GM19397 (cell line): ENCODE results near the gene GRK3.
"Not testable (repeated sequence)": the region's sequence is repeated elsewhere in the genome, so short reads cannot be mapped to it uniquely, and the experiment has no call there.

Experiments used
- ATAC-seq: cut with Tn5 transposase; IDR thresholded peaks from one replicate; pipeline ENCODE4 v1.9.1; 2021; ENCODE audit warnings: mild to moderate bottlenecking, moderate library complexity; ENCODE audit not compliant: unreplicated experiment

GRK3 gene

DNA sequence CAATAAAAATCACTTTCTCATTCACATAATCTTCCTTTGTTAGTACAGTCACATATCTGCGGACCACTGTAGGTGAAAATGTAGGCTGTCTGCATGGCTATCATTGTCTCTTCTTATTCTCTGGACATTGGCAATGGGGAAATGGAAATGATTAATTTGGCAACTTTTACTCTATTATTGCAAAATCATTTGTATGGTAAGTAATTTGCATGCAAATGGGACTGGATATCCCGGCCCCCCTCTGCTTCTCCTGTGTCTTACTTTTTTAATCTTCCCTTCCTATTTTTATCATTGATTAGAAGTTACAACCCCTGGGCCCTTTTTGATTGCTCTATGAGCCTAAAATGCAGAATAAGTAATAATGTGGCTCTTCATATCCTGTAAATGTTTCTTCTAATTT, 6.0 kb downstream of the GRK3 start:
- ATAC-seq = no peak

DNA sequence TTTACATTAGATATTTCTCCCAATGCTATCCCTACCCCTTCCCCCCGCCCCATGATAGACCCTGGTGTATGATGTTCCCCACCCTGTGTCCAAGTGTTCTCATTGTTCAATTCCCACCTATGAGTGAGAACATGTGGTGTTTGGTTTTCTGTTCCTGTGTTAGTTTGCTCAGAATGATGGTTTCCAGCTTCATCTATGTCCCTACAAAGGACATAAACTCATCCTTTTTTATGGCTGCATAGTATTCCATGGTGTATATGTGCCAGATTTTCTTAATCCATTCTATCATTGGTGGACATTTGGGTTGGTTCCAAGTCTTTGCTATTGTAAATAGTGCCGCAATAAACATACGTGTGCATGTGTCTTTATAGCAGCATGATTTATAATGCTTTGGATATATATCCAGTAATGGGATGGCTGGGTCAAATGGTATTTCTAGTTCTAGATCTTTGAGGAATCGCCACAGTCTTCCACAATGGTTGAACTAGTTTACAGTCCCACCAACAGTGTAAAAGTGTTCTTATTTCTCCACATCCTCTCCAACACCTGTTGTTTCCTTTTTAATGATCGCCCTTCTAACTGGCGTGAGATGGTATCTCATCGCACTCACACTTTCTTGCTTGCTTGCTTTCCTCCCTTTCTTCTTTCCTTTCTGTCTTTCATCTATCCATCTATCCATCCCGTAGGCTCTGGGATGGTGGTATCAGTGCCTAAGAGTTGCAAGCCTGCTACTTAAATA, 7.7 kb downstream of the GRK3 start:
- not testable (repeated sequence) for ATAC-seq

DNA sequence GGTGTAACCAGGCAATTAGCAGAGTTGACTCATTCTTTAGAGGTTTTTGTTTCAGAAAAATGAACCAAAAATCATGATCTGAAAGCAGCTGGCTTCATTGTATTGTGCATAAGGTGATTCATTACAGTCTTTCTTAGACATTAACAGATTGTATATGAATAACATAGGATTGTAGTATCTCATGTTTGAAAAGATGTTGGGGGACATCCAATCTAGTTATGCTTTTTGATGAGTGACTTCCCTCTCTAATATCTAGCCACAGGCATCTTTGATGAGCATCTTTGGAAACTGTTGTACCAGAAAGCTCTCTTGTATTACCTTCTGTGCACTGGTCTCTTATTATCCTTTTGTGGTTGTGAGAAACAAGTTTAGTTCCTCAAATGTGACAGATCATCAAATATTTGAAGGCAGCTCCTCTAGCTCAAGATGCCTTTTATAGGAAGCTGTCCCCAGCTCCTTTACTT, 8.3 kb downstream of the GRK3 start:
- ATAC-seq = no peak

DNA sequence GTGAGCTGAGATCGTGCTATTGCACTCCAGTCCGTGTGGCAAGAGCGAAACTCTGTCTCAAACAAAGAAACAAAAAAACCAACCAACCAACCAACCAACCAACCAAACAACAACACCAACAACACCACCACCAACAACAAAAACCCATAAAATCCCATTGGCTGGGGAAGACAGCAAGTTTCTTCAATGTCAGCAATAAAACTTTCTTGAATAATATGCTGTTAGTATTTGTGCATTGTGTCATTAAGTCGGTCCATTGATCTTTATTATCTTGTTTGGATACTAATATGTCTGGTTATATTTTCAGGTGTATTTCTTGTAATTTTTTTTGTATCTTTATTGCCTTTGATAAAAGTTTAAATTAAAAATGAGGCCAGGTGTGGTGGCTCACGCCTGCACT, 9.4 kb downstream of the GRK3 start:
- no peak for ATAC-seq

DNA sequence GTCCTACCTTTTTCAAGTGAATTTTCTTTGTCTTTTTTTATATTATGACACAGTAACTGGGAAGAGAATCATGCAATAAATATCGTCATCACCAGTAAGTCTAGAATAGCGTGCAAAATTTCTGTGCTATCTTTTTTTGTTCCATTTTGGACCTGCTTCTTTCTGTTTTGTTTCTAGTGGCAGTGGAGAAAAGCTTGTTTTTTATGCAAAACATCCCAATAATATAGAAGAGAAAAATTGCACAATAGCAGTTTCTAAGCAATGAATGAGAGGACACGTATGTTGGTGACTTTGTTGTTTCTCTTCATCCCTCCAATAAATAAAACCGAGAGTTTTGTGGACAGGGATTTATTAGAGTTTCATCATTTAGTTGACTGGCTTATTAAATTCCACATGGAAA, 10.3 kb downstream of the GRK3 start:
- ATAC-seq = no peak

DNA sequence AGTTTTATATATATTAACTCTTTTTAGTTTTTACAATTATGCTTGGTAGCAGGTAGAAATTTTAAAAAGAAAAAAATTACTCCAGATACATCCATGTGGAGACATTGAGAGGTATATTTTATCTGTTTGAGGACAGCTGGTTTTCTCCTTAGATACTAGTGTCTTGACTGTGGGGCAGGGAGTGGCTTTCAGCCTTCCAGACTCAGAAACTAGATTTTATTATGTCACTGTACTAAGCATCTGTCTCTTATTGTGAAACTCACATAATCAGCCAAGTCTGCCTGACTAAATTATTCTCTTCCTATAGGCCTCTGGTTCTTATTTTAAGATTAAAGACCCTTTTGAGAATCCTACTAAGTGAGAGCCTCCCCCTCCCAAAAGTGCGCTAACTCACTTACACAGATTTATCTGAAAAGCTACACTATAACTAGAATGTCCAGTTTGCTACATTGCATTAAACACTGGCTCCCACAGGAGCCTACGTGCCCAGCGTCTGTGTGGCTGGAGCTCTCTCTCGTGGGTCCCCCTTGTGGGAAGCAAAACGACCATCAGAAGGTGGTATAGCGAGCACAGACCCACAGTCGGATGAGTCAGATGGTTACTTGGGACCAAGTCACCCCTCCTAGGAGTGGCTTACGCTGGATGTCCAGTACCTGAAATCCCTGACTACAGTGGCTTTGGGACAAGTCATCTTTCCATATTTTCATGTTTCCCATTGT, 11.4 kb downstream of the GRK3 start:
- not testable (repeated sequence) for ATAC-seq

DNA sequence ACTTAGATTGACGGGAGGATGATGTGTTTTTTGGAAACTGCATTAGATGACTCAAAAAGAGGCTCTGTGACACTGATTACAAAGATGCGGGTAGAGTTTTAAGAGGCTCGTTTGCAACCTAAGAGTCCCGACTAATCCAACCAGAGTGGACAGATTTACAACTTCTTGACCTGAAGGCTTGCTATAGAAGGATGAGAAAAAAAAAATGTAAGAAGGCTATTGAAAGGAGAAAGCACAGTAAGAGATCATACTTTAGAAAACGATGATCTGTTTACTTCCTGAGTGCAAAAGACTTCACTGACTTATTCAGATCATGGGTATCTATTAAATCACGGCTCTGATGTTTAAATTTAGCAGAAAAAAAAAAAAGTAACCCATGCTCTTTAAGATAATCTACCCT, 17.0 kb downstream of the GRK3 start:
- not testable (repeated sequence) for ATAC-seq

DNA sequence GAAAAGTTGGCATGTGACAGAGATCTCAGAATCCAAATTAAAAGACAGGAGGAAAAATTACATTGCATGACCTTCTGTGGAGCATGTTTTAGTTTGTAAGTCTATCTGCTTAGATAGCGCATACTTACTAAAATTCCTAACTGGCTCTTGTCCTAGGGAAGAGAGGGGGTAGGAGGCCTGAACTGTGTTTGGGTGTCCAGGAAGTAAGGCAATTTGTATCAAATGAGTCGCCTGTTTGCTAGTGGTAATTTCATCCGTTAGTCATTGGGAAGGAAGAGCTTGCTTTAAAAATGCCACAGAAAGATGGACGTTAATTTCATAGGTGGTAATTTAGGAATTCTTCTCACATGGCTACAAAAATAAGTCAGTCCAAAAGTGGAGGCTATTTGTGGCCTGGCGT, 18.5 kb downstream of the GRK3 start:
- ATAC-seq = no peak

DNA sequence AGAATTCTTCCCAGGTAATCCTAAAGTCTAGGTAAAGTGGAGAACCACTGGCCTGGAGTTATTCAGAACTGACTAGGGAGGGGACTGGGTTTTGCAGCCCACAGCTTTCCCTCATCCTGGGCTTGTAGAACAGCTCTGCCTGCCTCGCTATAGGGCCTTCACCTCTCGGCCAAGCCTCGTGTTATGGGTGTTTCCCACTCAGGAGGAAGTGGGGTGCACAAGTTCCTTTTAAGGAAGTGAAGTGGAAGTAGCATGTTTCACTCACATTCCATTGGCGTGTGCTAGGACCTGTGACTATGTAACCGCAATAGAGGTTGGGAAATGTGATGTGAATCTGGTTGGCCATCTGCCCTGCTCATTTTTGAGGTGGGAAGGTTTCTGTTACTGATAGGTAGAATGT, 20.5 kb downstream of the GRK3 start:
- not testable (repeated sequence) for ATAC-seq

DNA sequence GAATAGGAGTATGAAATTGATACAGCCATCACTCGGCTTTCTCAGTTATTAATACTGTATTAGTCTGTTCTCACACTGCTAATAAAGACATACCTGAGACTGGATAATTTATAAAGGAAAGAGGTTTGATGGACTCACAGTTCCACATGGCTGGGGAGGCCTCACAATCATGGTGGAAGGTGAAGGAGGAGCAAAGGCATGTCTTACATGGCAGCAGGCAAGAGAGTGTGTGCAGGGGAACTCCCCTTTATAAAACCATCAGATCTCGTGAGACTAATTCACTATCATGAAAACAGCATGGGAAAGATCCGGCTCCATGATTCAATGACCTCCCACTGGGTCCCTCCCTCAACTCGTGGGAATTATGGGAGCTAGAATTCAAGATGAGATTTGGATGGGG, 25.2 kb downstream of the GRK3 start:
- ATAC-seq = not testable (repeated sequence)

DNA sequence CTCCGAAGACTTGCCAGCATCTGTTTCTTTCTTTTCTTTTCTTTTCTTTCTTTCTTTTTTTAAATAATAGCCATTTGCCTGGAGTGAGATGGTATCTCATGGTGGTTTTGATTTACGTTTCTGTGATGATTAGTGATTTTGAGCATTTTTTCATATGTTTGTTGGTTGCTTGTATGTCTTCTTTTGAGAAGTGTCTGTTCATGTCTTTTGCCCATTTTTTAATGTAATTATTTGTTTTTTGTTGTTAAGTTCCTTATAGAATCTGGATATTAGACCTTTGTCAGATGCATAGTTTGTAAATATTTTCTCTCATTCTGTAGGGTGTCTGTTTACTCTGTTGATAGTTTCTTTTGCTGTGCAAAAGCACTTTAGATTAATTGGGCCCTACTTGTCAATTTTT, 28.8 kb downstream of the GRK3 start:
- ATAC-seq = not testable (repeated sequence)

DNA sequence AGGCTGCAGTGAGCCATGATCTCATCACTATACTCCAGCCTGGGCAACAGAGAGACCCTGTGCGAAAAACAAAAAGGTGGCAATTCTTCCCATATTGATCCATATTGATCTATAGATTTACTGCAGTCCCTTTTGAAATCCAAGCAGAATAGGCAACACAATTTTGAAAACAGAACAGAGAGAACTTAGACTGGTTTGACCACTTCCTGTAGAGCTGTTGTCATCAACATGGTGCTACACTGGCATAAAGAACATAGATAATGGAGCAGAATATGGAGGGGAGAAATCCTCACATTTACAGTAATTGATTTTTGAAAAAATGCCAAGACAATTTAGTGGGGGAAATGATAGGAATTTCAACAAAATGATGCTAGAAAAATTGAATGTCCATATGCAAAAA, 34.1 kb downstream of the GRK3 start:
- no peak for ATAC-seq

DNA sequence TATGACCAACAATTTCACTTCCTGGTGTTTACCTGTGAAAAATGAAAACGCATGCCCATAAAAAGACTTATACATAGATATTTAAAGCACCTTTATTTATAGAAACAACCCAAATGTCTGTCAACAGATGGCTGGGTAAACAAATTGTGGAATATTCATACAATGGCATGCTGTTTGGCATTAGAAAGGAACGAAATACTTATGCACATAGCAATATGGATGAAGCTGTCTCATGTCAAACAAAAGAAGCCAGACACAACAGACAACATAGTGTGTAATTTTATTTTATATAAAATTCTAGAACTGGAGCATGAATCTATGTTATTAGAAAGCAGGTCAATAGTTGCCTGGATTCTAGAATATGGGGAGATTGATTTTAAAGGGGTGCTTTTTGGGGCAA, 38.0 kb downstream of the GRK3 start:
- no peak for ATAC-seq

DNA sequence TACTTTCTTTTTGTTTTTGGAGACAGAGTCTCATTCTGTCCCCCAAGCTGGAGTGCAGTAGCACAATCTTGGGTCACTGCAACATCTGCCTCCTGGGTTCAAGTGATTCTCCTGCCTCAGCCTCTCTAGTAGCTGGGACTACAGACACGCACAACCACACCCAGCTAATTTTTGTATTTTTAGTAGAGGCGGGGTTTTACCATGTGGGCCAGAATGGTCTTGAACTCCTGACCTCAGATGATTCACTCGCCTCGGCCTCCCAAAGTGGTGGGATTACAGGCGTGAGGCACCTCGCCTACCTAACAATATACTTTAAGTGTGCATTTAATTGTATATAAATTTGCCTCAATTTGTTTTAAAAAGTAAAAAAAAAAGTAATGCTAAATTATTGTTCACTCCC, 38.4 kb downstream of the GRK3 start:
- ATAC-seq = no peak

DNA sequence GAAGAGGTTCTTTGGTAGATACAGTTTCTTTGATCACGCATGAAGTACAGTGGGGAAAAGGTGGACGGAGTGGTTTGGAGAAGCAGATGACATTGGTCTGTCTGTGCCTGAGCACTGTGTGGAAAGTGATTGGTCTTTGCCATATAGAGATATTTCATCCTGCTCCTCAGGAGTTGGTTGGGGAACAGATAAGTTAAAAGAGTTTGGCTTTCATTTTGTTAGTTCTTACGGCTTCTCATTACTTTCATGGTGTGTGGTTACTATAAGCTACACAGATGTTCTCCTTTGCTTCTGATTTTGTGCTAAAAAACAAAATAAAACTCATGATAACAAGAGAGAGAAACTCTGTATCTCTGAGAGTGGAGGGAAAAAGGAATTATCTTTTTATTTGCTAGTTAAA, 40.7 kb downstream of the GRK3 start:
- ATAC-seq = not testable (repeated sequence)

DNA sequence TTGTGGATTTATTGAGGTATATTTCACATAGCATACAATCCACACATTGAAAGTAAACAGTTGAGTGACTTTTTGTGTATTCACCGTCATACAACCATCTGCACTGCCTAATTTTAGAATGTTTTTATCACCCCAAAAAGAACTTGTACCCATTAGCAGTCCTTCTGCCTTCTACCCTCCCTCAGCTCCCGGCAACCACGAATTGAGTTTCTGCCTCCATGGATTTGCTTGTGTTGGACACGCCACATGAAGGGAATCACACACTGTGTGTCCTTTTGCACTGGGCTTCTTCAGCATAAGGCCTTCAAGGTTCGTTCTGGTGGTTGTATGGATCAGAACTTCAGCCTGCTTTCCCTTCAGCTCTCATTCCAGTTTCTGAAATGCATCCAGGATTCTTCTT, 41.1 kb downstream of the GRK3 start:
- not testable (repeated sequence) for ATAC-seq

DNA sequence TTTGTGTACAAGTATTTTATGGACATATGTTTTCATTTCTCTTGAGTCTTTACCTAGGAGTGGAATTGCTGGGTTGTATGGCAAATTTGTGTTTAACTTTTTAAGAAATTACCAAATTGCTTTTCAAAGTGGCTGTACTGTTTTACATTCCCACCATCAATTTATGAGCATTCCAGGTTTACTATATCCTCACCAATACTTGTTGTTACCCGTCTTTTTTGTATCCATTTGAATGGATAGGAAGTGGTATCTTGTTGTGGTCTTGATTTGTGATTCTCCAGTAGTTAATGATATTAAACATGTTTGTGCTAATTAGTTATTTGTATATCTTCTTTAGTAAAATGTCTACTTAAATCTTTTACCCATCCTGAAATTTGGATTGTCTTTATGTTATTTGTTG, 46.8 kb downstream of the GRK3 start:
- ATAC-seq = not testable (repeated sequence)

DNA sequence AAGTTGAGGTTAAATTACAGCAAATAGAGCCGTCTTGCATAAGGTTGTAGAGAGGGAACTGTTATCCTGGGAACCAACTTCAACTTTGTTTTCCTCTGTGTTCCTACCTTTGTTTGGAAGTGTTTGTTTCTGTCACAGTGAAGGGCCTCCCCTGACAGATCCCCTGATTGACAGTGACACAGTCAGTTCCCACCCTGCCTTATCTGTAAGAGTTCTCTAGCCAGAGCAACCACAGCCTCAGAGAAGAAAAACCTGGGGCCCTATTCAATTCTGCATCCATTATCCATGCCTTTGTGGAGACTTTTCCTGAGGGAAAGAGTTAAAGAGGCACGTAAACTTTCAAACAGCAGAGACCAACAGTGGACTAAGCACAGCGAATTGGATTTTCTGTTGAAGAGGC, 48.7 kb downstream of the GRK3 start:
- ATAC-seq = not testable (repeated sequence)

DNA sequence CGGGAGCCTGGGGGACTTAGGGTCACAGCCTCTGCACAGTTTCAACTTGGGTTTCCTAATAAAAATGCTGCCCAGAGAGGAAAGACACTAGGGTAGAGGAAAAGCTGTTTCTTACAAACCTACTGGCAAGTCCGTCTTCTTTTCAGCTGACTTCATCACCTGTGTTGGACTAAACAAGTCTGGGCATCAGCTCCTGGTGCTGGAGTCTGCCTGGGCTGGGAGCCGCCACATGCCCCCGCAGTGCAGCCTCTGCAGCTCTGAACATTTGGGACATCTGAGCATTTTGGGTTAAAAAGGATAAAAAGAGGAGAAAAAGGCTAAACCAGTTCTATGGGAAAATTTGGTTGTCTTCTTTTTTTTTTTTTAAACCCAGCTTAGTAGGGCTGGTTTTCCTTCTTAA, 49.1 kb downstream of the GRK3 start:
- ATAC-seq = not testable (repeated sequence)

DNA sequence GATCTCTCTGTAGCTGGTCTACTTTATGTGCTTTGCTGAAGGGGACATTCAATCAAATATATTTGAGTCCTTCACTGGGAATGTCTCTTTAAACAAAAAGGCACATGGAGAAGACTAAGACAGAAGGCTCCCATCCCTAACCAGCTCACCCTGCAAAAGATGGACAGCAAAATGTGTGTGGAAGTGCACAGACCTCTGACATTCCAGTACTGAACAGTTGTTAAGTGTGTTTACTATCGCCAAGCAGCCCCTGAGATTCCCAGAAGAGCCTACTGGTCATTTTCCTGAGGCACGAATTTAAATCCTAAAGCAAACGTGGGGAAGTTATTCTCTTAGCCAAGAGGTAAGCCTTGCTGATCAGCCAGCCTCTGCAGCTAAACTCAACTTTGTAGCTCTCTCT, 50.3 kb downstream of the GRK3 start:
- not testable (repeated sequence) for ATAC-seq

DNA sequence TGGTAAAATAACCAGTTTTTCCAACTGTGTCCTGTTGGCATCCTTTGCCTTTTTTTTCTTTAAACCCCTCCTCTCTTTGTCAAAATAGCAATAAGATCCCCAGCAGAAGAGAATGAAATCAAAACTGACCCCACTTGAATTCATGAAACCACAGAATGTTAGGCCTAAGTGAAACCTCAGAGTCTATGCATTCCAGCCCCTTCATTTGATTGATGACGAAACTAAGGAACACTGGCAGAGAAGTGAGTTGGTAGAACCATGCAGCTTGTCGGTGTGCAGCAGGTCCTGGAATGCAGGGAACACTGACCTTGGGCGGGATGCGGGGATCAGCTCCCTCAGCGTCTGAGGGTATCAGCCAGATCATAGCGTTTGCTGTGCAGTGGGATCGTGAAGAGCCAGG, 57.5 kb downstream of the GRK3 start:
- ATAC-seq = no peak

DNA sequence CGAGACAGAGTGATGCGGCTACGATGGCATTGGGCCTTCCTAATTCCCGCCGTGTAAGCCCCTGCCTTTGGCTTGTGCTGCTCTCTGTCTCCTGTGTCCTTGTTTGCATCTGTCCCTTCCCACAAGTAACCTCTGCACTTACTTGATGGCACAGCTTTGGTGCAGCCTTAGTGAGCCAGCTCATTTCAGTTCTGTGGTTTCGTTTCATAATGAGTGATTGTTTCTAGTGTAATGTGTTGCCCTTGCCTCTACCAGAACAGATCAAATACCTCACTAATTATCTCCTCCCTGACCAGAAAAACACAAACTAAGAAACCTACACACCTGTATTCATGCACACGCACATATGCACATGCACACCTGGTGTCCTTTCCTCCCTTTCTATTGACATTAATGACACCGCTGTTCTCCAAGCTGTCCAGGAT, 58.8 kb downstream of the GRK3 start:
- no peak for ATAC-seq
